ENCODE results near the gene ULK4.

The ULK4 gene

GRCh38 chr3:41247055-41248004, 714.6 kb downstream of the ULK4 start:
- no peaks in the 10 kb centered on the region for H3K4me1 ChIP-seq (ENCODE audit: control insufficient read depth, insufficient read depth, low read length)
- ChIA-PET POLR2A (interaction anchor here (0.6 kb wide), 1 partner anchor 715 kb away, joined by 6 read pairs; the partner anchor contains the start of gene ULK4), CTCF (no interaction called here)
- no peak overlapping the region for H3K4me3 ChIP-seq (ENCODE audit: low read depth, low read length)
- peaks cover 0 to 5% of the 10 kb centered on the region in 2 experiments; a peak in 1 of 3 replicates for H3K36me3 ChIP-seq (ENCODE audit: control insufficient read depth in 2 of 2, insufficient read depth in 1 of 2, low read length in 2 of 2)
- H3K27ac ChIP-seq (ENCODE audit: extremely low read depth, low read depth, low read length) = no peak overlapping the region
- H3K9me3 ChIP-seq (ENCODE audit: control insufficient read depth, insufficient read depth, low read depth, low read length) = no peaks in the 10 kb centered on the region
- TF ChIP-seq ZNF239 (tag by site-specific recombination; IDR thresholded peaks at IDR 0.05) = no peak
- 0 out of 2 replicates have a peak, but pooled peaks have one; percentile 14 for TF ChIP-seq EGR2 (tag by site-specific recombination; IDR thresholded peaks at IDR 0.05; ENCODE audit: low read depth)

- H3K36me3 ChIP-seq (ENCODE audit: control insufficient read depth in 2 of 2, insufficient read depth in 1 of 2, low read length in 2 of 2) = peaks cover 0 to 30% of the 10 kb centered on the region in 2 experiments; a peak in 1 of 3 replicates
- no peak overlapping the region for H3K4me3 ChIP-seq (ENCODE audit: low read depth, low read length)
- ChIA-PET POLR2A (no interaction called here), CTCF (no interaction called here)
- H3K9me3 ChIP-seq (ENCODE audit: control insufficient read depth, insufficient read depth, low read depth, low read length) = no peaks in the 10 kb centered on the region
- TF ChIP-seq ZNF184 (tag by site-specific recombination; IDR thresholded peaks at IDR 0.05) (no peak), ZIC2 (tag by site-specific recombination; IDR thresholded peaks at IDR 0.05) (peak; percentile 53)
- no peak overlapping the region for H3K27ac ChIP-seq (ENCODE audit: extremely low read depth, low read depth, low read length)
- H3K4me1 ChIP-seq (ENCODE audit: control insufficient read depth, insufficient read depth, low read length) = no peaks in the 10 kb centered on the region
Observed at GRCh38 chr3:41244620-41245336, 717.1 kb downstream of the ULK4 start.

GRCh38 chr3:41243183-41243582, 718.7 kb downstream of the ULK4 start:
- Histone ChIP-seq H3K4me3 (ENCODE audit: low read depth, low read length) (no peak overlapping the region), H3K4me1 (ENCODE audit: control insufficient read depth, insufficient read depth, low read length) (no peaks in the 10 kb centered on the region), H3K9me3 (ENCODE audit: control insufficient read depth, insufficient read depth, low read depth, low read length) (no peaks in the 10 kb centered on the region), H3K36me3 (ENCODE audit: control insufficient read depth in 2 of 2, insufficient read depth in 1 of 2, low read length in 2 of 2) (peaks cover 2 to 46% of the 10 kb centered on the region in 2 experiments; a peak in 1 of 3 replicates), H3K27ac (ENCODE audit: extremely low read depth, low read depth, low read length) (no peak overlapping the region)
- ChIA-PET CTCF (no interaction called here), POLR2A (no interaction called here)
- TF ChIP-seq ZBTB44 (tag by site-specific recombination; IDR thresholded peaks at IDR 0.05) (no peak), ZNF610 (tag by site-specific recombination; IDR thresholded peaks at IDR 0.05; ENCODE audit: borderline replicate concordance) (no peak), PRDM10 (tag by site-specific recombination; IDR thresholded peaks at IDR 0.05) (no peak), GLI4 (tag by site-specific recombination; IDR thresholded peaks at IDR 0.05) (no peak), CTCF (tag by site-specific recombination; IDR thresholded peaks at IDR 0.05) (no peak), PATZ1 (tag by site-specific recombination; IDR thresholded peaks at IDR 0.05) (no peak), ZNF747 (tag by site-specific recombination; IDR thresholded peaks at IDR 0.05) (no peak), ZNF391 (tag by site-specific recombination; IDR thresholded peaks at IDR 0.05; ENCODE audit: borderline replicate concordance, low read depth) (no peak), ZNF776 (tag by site-specific recombination; IDR thresholded peaks at IDR 0.05; ENCODE audit: borderline replicate concordance) (no peak), MEIS1 (CRISPR knock-in tag; IDR thresholded peaks at IDR 0.05; ENCODE audit: borderline replicate concordance) (no peak), ZNF549 (tag by site-specific recombination; IDR thresholded peaks at IDR 0.05) (no peak)
